Left kidney (tissue), 2 donors: ENCODE measurements around the gene NRXN3. TPM values are rescaled to one million over a fixed set of nuclear protein-coding genes. Genes with fewer than 3 reads are reported as not detected.
A peak's percentile ranks its signal among the peaks of the same experiment; 100 is the strongest.

Source experiments
- DNase-seq: peaks from one replicate; pipeline ENCODE4 v3.0.0-alpha.2; 2013
- polyA plus RNA-seq: library from polyadenylated mRNA; unstranded; fragments of 120-200 nt; gene quantifications from one replicate; pipeline ENCODE4 v1.2.1, GENCODE V29; 2013; ENCODE audit not compliant: insufficient read length

NRXN3 gene
- polyA plus RNA-seq, 1 donor: 9.0 TPM

- no peak for DNase-seq
These were observed 1123.5 kb downstream of the NRXN3 start for GRCh38 chr14:79293482-79294177.

DNA sequence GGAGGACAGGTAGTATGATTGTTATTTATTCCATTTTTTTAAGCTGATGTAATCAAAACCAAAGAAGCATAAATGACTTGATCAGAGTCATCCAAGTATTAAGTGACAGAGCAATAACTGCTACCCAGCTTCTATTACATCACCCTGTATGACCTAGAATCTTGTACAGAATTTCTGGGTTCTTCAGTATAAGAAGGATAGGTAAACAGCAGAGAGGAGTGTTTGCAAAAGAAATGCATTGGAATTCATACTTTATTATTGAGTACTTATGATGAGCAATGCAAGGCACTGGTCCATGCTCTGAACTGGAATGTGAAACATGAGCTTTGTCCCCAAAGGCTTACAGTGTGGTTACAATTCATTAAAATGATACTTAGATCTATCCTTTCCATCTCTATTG lies 1124.3 kb downstream of the NRXN3 start:
- no peak for DNase-seq

DNA sequence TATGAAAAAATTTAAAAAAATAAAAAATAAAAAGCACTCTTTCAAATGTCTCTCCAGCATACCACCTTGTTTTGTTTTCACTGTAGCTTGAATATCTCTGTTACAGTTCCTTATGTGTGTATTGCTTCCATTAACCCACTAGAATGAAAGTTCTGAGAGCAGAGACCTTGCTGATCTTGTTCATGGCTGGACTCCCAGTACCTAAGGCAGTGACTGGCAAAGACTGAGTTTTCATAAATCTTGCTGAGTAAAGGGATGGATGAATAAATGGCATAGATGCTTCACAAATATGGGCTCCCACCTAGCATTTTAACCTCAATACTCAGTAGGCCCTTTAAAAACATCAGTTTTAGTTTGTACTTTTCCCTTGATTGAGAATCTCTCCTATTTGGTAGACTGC lies 1125.2 kb downstream of the NRXN3 start:
- DNase-seq: no peak

GRCh38 chr14:79298373-79298772 lies 1128.2 kb downstream of the NRXN3 start:
- DNase-seq: no peak

- DNase-seq: no peak
These were observed 1129.0 kb downstream of the NRXN3 start for GRCh38 chr14:79299162-79299561.

GRCh38 chr14:79304279-79304678 lies 1134.1 kb downstream of the NRXN3 start:
- DNase-seq: no peak

DNA sequence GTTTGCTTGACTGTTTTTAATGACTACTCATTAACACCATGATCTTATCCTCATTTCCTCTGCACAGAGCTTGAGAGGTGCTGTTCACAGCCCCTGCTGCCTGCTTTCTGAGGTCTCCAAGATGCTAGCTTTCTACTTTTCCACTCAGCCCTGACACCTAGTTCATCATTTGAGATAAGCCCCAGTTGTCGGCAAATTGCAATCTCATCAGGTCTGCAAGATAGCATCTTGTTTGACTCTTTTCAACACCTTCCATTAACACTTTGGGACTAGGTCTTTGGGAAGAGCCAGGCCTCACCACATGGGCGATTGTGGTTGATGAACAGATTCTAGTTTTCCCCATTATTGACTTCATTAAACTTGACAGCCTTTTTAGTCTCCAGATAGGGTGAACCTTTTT lies 1136.4 kb downstream of the NRXN3 start:
- no peak for DNase-seq

GRCh38 chr14:79318371-79318770 lies 1148.2 kb downstream of the NRXN3 start:
- DNase-seq: no peak

- no peak for DNase-seq
These were observed 1150.4 kb downstream of the NRXN3 start for GRCh38 chr14:79320561-79320960.

GRCh38 chr14:79321070-79321469 lies 1150.9 kb downstream of the NRXN3 start:
- no peak for DNase-seq

GRCh38 chr14:79325071-79325470 lies 1154.9 kb downstream of the NRXN3 start:
- DNase-seq: no peak

- no peak for DNase-seq
These were observed 1155.4 kb downstream of the NRXN3 start for GRCh38 chr14:79325557-79325956.

GRCh38 chr14:79328863-79329262 lies 1158.7 kb downstream of the NRXN3 start:
- DNase-seq: no peak

DNA sequence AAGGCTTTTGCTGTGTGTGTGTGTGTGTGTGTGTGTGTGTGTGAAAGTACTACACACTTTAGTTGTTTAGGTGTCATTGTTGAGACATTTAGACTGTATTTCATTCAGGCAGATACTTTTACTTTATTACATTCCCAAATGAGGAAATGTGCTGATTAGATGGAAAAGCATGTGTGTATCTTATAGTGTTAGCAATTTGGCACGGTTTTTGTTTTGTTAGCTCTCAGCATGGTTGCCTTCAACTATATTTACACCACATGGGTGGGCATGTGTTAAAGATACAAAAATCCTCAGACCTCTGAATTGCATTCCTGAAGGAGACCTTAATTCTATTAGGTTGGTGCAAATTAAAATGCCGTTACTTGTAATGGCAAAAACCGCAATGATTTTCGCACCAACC lies 1161.7 kb downstream of the NRXN3 start:
- no peak for DNase-seq

GRCh38 chr14:79332504-79333197 lies 1162.5 kb downstream of the NRXN3 start:
- no peak for DNase-seq

DNA sequence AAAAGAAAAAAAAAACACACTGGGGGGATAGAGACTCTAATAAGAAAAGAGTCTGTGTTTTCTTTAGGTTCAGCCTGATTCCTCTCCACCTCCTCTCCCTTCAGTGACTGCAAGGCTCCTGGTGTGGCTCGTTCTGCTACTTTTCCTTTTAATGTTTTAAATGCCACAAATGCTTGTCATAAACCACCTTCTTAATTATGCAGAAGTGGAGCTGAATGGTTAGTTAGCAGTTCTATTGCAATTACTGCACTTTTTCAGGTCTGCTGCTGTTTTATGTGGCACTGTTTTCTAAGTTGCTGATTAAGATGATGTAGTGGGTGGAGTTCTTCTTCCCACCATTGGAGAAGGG lies 1163.0 kb downstream of the NRXN3 start:
- DNase-seq: no peak

GRCh38 chr14:79334272-79334671 lies 1164.1 kb downstream of the NRXN3 start:
- DNase-seq: no peak

GRCh38 chr14:79337761-79338160 lies 1167.6 kb downstream of the NRXN3 start:
- DNase-seq: no peak

GRCh38 chr14:79342942-79343341 lies 1172.8 kb downstream of the NRXN3 start:
- no peak for DNase-seq

GRCh38 chr14:79351011-79351410 lies 1180.8 kb downstream of the NRXN3 start:
- DNase-seq: no peak

DNA sequence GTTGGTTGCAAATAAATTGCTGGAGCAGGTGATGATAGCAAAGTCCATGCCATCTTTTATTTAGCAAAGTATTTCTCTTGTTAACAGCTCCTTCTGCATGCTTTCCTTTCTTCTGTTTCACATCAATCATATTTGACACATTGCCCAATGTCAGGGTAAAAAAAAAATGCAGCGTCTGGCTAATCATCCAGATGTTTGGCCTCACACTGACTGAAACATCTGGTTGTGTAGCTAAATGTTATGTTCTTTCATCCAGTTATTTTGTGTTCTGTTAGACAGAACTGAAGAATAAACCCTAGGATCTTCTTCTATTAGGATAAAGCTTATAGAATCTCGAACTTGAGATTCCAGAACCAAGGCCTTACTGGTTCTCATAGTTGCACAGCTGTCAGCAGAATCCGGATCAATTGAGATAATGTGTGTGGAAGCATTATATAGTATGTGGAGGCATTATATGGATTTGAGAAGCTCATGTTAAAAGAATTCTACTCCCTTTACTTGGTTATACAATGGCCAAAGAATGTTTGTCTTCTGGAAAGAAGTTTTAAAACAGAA lies 1182.0 kb downstream of the NRXN3 start:
- DNase-seq: no peak

DNA sequence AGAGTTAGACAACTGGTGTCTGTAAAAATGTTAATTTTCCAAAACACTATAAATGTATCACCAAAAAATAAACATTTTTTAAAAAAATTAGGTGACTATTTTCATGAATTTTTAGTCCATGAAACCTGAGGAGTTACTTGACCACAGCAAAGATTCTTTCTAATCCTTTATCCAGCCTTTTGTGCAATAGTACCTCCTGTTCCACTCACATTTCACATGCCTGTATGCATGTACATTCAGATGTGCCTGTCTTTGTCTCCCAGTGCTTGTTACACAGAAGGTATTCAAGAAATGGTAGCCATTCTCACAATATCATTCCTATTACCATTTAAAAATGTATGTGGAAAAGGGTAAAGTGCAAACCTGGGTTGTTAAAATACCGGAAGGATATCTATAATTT lies 1184.2 kb downstream of the NRXN3 start:
- DNase-seq: no peak

GRCh38 chr14:79356040-79356439 lies 1185.9 kb downstream of the NRXN3 start:
- DNase-seq: peak; percentile 24

DNA sequence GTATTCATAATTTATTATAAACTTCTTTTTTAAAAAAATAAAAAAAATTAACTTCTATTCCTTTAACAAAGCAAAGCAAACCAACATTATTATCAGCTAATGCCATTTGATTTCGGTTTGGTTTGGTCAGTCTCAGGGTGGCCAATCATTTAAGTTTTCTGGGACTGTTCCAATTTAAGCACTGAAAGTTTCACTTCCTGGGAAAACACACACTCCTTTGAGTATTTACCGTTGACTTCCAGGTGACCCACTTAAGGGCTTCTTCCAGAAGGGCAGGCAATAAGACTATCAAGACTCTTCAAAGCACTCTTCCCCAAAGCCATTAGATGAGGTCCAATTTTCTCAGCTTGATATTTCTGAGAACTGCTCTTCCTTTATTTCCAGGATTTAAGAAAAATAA lies 1187.1 kb downstream of the NRXN3 start:
- no peak for DNase-seq
